SK-N-SH (cell line): Measurements from ENCODE around the gene TBC1D20. TPM values are rescaled to one million over a fixed set of nuclear protein-coding genes. Genes with fewer than 3 reads are reported as not detected.

ENCODE experiments used
- CTCF ChIA-PET: fragments of 300-600, 350-600 bp; formaldehyde crosslinking; extraction: SDS; loops from one replicate; lab custom pipeline; 2021; lab: Yijun Ruan, JAX
- POLR2A ChIA-PET: fragments of 350-600 bp; sonication (Branson Sonifier 250); formaldehyde crosslinking; extraction: SDS; loops from one replicate; lab custom pipeline; 2020; ENCODE audit warnings: antibody characterized with exemption, inconsistent platforms; lab: Yijun Ruan, JAX
- DNase-seq: peaks from one replicate; pipeline ENCODE4 v3.0.0; 2012
- H2AFZ ChIP-seq: fragments of 200-600 bp; sonication (generic); 2 replicates; pipeline ENCODE4 v1.8.1; 2016; ENCODE audit warnings: antibody characterized with exemption, mild to moderate bottlenecking, low read depth
- H3F3A ChIP-seq: fragments of 200-600 bp; sonication (generic); replicated peaks from 2 replicates; pipeline ENCODE3; 2016; ENCODE audit warnings: antibody characterized with exemption, mild to moderate bottlenecking; ENCODE audit not compliant: insufficient read depth
- H3K27ac ChIP-seq, 2 experiments: fragments of 200-500 bp in 1 of 2; fragments of 200-600 bp in 1 of 2; sonication (Bioruptor generic) in 1 of 2; sonication (generic), shearing (Covaris generic) in 1 of 2; 2 replicates each; pipeline versions ENCODE4 v1.5.1 to v1.6.1; 2014 to 2016; ENCODE audit warnings: low read depth in 2 of 2, inconsistent platforms in 1 of 2, low read length in 1 of 2, mild to moderate bottlenecking in 1 of 2, mixed read lengths in 1 of 2
- H3K27me3 ChIP-seq: fragments of 200-600 bp; sonication (generic), shearing (Covaris generic); 2 replicates; pipeline ENCODE4 v1.6.1; 2016; ENCODE audit warnings: mixed run types; ENCODE audit not compliant: insufficient read depth
- H3K36me3 ChIP-seq, 2 experiments: fragments of 200-500 bp in 1 of 2; fragments of 200-600 bp in 1 of 2; sonication (Bioruptor generic) in 1 of 2; sonication (generic) in 1 of 2; replicated peaks in 1 of 2; 2 replicates each; pipeline versions ENCODE3 to v1.5.1; 2014 to 2016; ENCODE audit warnings: low read length in 1 of 2, mild to moderate bottlenecking in 1 of 2; ENCODE audit not compliant: insufficient read depth in 2 of 2, control insufficient read depth in 1 of 2
- H3K4me1 ChIP-seq, 2 experiments: fragments of 200-500 bp in 1 of 2; fragments of 200-600 bp in 1 of 2; sonication (Bioruptor generic) in 1 of 2; sonication (generic), shearing (Covaris generic) in 1 of 2; 2 replicates each; pipeline versions ENCODE4 v1.5.1 to v1.6.1; 2014 to 2016; ENCODE audit warnings: low read depth in 1 of 2, low read length in 1 of 2, mixed run types in 1 of 2; ENCODE audit not compliant: insufficient read depth in 2 of 2, control insufficient read depth in 1 of 2
- H3K4me2 ChIP-seq: fragments of 200-600 bp; sonication (generic), shearing (Covaris generic); 2 replicates; pipeline ENCODE4 v1.6.1; 2017; ENCODE audit warnings: mixed run types
- H3K4me3 ChIP-seq, 2 experiments: fragments of 200-500 bp in 1 of 2; fragments of 200-600 bp in 1 of 2; sonication (Bioruptor generic) in 1 of 2; sonication (generic), shearing (Covaris generic) in 1 of 2; 2 replicates each; pipeline versions ENCODE4 v1.5.1 to v1.8.1; 2014 to 2016; ENCODE audit warnings: low read depth in 2 of 2, inconsistent platforms in 1 of 2, low read length in 1 of 2, mild to moderate bottlenecking in 1 of 2, mixed read lengths in 1 of 2, moderate library complexity in 1 of 2
- H3K79me2 ChIP-seq: fragments of 200-600 bp; sonication (generic); 2 replicates; pipeline ENCODE4 v1.8.1; 2017; ENCODE audit warnings: mild to moderate bottlenecking; ENCODE audit not compliant: insufficient read depth
- H3K9ac ChIP-seq: fragments of 200-600 bp; sonication (generic); 2 replicates; pipeline ENCODE4 v1.6.1; 2017; ENCODE audit warnings: mixed run types
- H3K9me2 ChIP-seq: fragments of 200-600 bp; sonication (generic); 2 replicates; pipeline ENCODE4 v1.6.1; 2017; ENCODE audit warnings: mixed run types
- H3K9me3 ChIP-seq: fragments of 200-600 bp; sonication (generic); 2 replicates; pipeline ENCODE4 v1.6.1; 2017; ENCODE audit warnings: mixed run types, mild to moderate bottlenecking, moderate library complexity
- H4K20me1 ChIP-seq: fragments of 200-600 bp; sonication (generic); 2 replicates; pipeline ENCODE4 v1.6.1; 2017; ENCODE audit warnings: mild to moderate bottlenecking, mixed run types; ENCODE audit not compliant: insufficient read depth
- CHD2 ChIP-seq: fragments of 150-350 bp; IDR thresholded peaks from 2 replicates; pipeline ENCODE4 v1.6.1; 2018; ENCODE audit warnings: low read length; ENCODE audit not compliant: partially characterized antibody
- EP300 ChIP-seq, 2 experiments: IDR thresholded peaks; 2 replicates each; pipeline versions ENCODE4 v1.4.0 to v1.6.1; 2012; ENCODE audit warnings: borderline replicate concordance in 1 of 2, low read depth in 1 of 2, low read length in 1 of 2
- EZH2phosphoT487 ChIP-seq: fragments of 200-600 bp; sonication (generic); IDR thresholded peaks from 2 replicates; pipeline ENCODE4 v1.6.1; 2017; ENCODE audit warnings: low read depth, mixed run types, mild to moderate bottlenecking, antibody characterized with exemption, moderate library complexity, borderline replicate concordance
- FOXJ3 ChIP-seq: sonication (generic); formaldehyde crosslinking; IDR thresholded peaks from 2 replicates; pipeline ENCODE4 v1.5.1; 2020; ENCODE audit warnings: mild to moderate bottlenecking, missing genetic modification reagents
- FOXM1 ChIP-seq: IDR thresholded peaks from 2 replicates; pipeline ENCODE4 v1.4.0; 2012; ENCODE audit warnings: low read depth, mild to moderate bottlenecking
- GABPA ChIP-seq: IDR thresholded peaks from 2 replicates; pipeline ENCODE4 v1.4.0; 2012; ENCODE audit warnings: low read depth, mild to moderate bottlenecking
- GATA2 ChIP-seq: sonication (generic); formaldehyde crosslinking; IDR thresholded peaks from 2 replicates; pipeline ENCODE4 v1.5.0; 2020; ENCODE audit warnings: mild to moderate bottlenecking, missing genetic modification reagents
- MEF2A ChIP-seq: IDR thresholded peaks from 2 replicates; pipeline ENCODE4 v1.4.0; 2012; ENCODE audit warnings: low read depth, borderline replicate concordance
- MXI1 ChIP-seq: IDR thresholded peaks from 2 replicates; pipeline ENCODE4 v1.6.1; 2012; ENCODE audit warnings: mild to moderate bottlenecking, low read depth, low read length, improper control_type of control experiment
- NFIC ChIP-seq: IDR thresholded peaks from 2 replicates; pipeline ENCODE4 v1.4.0; 2012; ENCODE audit warnings: borderline replicate concordance
- POLR2AphosphoS5 ChIP-seq: IDR thresholded peaks from 2 replicates; pipeline ENCODE4 v1.6.1; 2012; ENCODE audit warnings: low read depth, low read length
- RAD21 ChIP-seq: IDR thresholded peaks from 2 replicates; pipeline ENCODE4 v1.6.1; 2012; ENCODE audit warnings: mild to moderate bottlenecking, low read length
- TEAD4 ChIP-seq: IDR thresholded peaks from 2 replicates; pipeline ENCODE4 v1.4.0; 2012; ENCODE audit warnings: mild to moderate bottlenecking, borderline replicate concordance; ENCODE audit not compliant: insufficient read depth
- USF1 ChIP-seq: IDR thresholded peaks from 2 replicates; pipeline ENCODE4 v1.4.0; 2012; ENCODE audit warnings: low read depth, borderline replicate concordance
- YY1 ChIP-seq: IDR thresholded peaks from 2 replicates; pipeline ENCODE4 v1.4.0; 2012; ENCODE audit warnings: low read depth, mild to moderate bottlenecking
- WGBS: methylation state at CpG from one replicate; pipeline ENCODE4 v1.1.6; 2017; ENCODE audit warnings: low lambda C conversion rate; 5-methylcytosine and 5-hydroxymethylcytosine counted together
- polyA plus RNA-seq, 3 experiments: library from polyadenylated mRNA; depleted of rRNA; stranded (reverse); fragments of >200 nt; gene quantifications; 2 replicates each; pipeline ENCODE4 v1.2.3, GENCODE V29; 2012
- TF ChIP-seq, protein P1 (sequence below): IDR thresholded peaks from 2 replicates; pipeline ENCODE4; 2012

Gene TBC1D20
- polyA plus RNA-seq, 1 of the 3 experiments (the other 2 are of a cell fraction), result 27.7 TPM

DNA sequence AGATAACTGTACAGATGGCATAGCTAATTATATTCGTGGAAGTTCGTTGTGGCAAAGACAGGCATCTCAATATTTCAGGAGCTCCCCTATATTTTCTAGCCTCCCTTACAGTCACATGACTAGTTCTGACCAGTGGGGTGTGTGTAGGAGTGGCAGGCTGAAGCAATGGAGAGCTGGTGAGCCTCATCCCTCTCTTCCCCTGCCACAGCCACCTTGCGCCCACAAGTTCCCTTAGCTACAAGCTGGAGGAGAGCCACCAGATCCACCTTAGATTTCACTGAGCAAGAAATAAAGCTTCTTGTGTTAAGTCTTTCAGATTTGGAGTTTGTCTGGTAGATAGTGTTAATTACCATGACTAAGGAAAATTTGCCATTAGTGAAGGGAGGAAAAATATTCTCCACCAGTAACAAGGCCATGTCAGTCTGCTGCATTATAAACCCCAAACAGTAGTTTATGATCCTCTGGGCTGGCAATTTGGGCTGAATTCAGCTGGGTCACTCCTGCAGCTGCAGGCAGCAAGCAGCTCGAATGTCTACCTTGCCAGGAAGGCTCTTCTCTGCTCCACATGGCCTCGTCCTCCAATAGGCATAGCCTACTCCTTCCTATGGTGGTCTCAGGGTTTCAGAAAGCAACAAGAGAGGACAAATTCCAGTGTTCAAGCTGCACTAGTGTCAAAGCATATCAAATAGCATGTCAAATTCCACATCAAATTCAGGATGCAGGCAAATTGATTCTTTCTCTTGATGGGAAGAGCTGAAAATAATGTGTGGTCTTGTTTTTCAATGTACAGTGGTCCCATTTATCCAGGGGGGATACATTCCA is 61.7 kb downstream of the TBC1D20 start (continued):
- no peak for TF ChIP-seq FOXM1

DNA sequence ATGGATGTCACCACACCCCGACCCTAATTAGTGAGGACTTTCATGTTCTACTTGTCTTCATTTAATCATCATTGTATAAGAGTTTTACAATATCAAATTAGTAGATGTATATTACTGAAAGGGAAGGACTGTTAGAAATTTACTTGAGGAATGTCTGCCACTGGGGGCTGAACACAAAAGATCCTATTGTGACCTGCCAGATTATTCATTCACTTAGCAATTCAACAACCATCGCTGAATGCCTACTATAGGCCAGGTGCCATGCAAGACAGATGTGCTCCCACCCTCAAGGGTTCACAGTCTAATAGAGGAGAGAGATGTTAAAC is 62.2 kb downstream of the TBC1D20 start:
- Histone ChIP-seq H3K4me1 (peaks cover 0 to 8% of the 10 kb centered on the region in 2 experiments; a peak in 1 of 4 replicates), H2AFZ (no peak overlapping the region), H3F3A (no peaks in the 10 kb centered on the region), H3K9me3 (no peaks in the 10 kb centered on the region), H3K27ac (no peak overlapping the region; a peak in 1 of 4 replicates), H3K9ac (no peak overlapping the region), H3K27me3 (no peaks in the 10 kb centered on the region), H3K79me2 (no peaks in the 10 kb centered on the region), H4K20me1 (no peaks in the 10 kb centered on the region), H3K4me2 (no peak overlapping the region), H3K36me3 (peaks cover 8 to 25% of the 10 kb centered on the region in 2 experiments), H3K4me3 (no peak overlapping the region), H3K9me2 (no peaks in the 10 kb centered on the region)
- DNase-seq, result no peak
- WGBS, result 50% methylated on average over 2 of the region's 2 CpGs
- ChIA-PET POLR2A (no interaction called here), CTCF (interaction anchor here (2.5 kb wide), 1 partner anchor 31 kb away, joined by 11 read pairs; no protein-coding TSS in a partner anchor)
- no peak for TF ChIP-seq POLR2AphosphoS5
- TF ChIP-seq CHD2, result peak; percentile 16

- DNase-seq, result no peak
- WGBS, result 96% methylated on average over 9 of the region's 9 CpGs
- H3K27me3 ChIP-seq, result no peaks in the 10 kb centered on the region
Measured at GRCh38 chr20:399182-399707, 63.1 kb downstream of the TBC1D20 start.

More at GRCh38 chr20:399182-399707, 63.1 kb downstream of the TBC1D20 start:
- Histone ChIP-seq H3K36me3 (peaks cover 17 to 27% of the 10 kb centered on the region in 2 experiments), H3K9me3 (no peaks in the 10 kb centered on the region), H2AFZ (no peak overlapping the region), H3K4me3 (no peak overlapping the region), H3K4me1 (peaks cover 0 to 8% of the 10 kb centered on the region in 2 experiments; a peak in 1 of 4 replicates), H3K79me2 (no peaks in the 10 kb centered on the region), H3K9me2 (no peaks in the 10 kb centered on the region), H3K27ac (no peak overlapping the region), H3F3A (no peaks in the 10 kb centered on the region), H3K4me2 (no peak overlapping the region), H4K20me1 (no peaks in the 10 kb centered on the region), H3K9ac (no peak overlapping the region)
- POLR2A ChIA-PET, result no interaction called here
- CTCF ChIA-PET, result interaction anchor here (1.2 to 2.5 kb wide), 3 partner anchors 32 to 45 kb away, joined by 4 to 11 read pairs (median 6); no protein-coding TSS in a partner anchor
- no peak for TF ChIP-seq USF1
- TF ChIP-seq MEF2A, result no peak
- TF ChIP-seq NFIC, result no peak
- TF ChIP-seq, protein P1, sequence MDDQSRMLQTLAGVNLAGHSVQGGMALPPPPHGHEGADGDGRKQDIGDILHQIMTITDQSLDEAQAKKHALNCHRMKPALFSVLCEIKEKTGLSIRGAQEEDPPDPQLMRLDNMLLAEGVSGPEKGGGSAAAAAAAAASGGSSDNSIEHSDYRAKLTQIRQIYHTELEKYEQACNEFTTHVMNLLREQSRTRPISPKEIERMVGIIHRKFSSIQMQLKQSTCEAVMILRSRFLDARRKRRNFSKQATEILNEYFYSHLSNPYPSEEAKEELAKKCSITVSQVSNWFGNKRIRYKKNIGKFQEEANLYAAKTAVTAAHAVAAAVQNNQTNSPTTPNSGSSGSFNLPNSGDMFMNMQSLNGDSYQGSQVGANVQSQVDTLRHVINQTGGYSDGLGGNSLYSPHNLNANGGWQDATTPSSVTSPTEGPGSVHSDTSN, result no peak
- TF ChIP-seq MXI1, result no peak
- TF ChIP-seq EZH2phosphoT487, result no peak
- TF ChIP-seq POLR2AphosphoS5, result no peak
- no peak for TF ChIP-seq TEAD4
- no peak for TF ChIP-seq RAD21
- no peak for TF ChIP-seq YY1
- TF ChIP-seq GABPA, result no peak
- TF ChIP-seq GATA2, result no peak
- TF ChIP-seq FOXJ3 (CRISPR knock-in tag), result no peak
- no peak for TF ChIP-seq EP300 (IDR thresholded peaks at IDR 0.05; ENCODE audit: borderline replicate concordance in 1 of 2, low read depth in 1 of 2, low read length in 1 of 2)
